Endothelial cell of umbilical vein (primary cell): ENCODE data around the gene GTF2IRD1. TPM values are rescaled to one million over a fixed set of nuclear protein-coding genes. Genes with fewer than 3 reads are reported as not detected.

Experiments used
- BruUV-seq: library from RNA; stranded (reverse); fragments of 400-500 nt; replicated peaks from 2 replicates; lab custom pipeline; 2021; lab: Mats Ljungman, UMichigan
- CTCF ChIA-PET: fragments of 300-600, 350-600 bp; sonication (Branson Sonifier 250); formaldehyde crosslinking; loops from one replicate; lab custom pipeline; 2021; ENCODE audit warnings: antibody characterized with exemption, inconsistent platforms; lab: Charles Lee
- POLR2A ChIA-PET: fragments of 300-600, 350-600 bp; sonication (Branson Sonifier 250); formaldehyde crosslinking; loops from one replicate; lab custom pipeline; 2021; ENCODE audit warnings: antibody characterized with exemption, inconsistent platforms; lab: Charles Lee
- DNase-seq: peaks from one replicate; pipeline ENCODE4 v3.0.0-alpha.2; 2011; ENCODE audit warnings: low read depth, low spot score
- FAIRE-seq: peaks from 2 replicates; lab custom pipeline; 2011; peaks lifted over from hg19 to GRCh38; lab: Jason Lieb, UNC
- H2AFZ ChIP-seq: 2 replicates; pipeline ENCODE4 v1.6.0; 2012; ENCODE audit warnings: low read depth, low read length, control low read depth, inconsistent platforms
- H3K27ac ChIP-seq: 2 replicates; pipeline ENCODE4 v1.5.1; 2011; ENCODE audit warnings: low read depth, mild to moderate bottlenecking, control low read depth, low read length, moderate library complexity; ENCODE audit not compliant: insufficient read depth
- H3K27me3 ChIP-seq, 2 experiments: 2 replicates each; pipeline versions ENCODE4 v1.6.0 to v1.6.1; 2011; ENCODE audit warnings: low read length in 2 of 2, mixed read lengths in 1 of 2; ENCODE audit not compliant: control insufficient read depth in 2 of 2, insufficient read depth in 2 of 2
- H3K36me3 ChIP-seq, 2 experiments: 2 replicates in 1 of 2; 3 replicates in 1 of 2; pipeline ENCODE4 v1.5.1; 2011; ENCODE audit warnings: low read length in 2 of 2, mild to moderate bottlenecking in 1 of 2, moderate library complexity in 1 of 2; ENCODE audit not compliant: control insufficient read depth in 2 of 2, insufficient read depth in 2 of 2; ENCODE audit errors: extremely low read depth in 1 of 2
- H3K4me1 ChIP-seq: 3 replicates; pipeline ENCODE4 v1.5.1; 2011; ENCODE audit warnings: mild to moderate bottlenecking, low read length; ENCODE audit not compliant: control insufficient read depth, insufficient read depth; ENCODE audit errors: extremely low read depth
- H3K4me2 ChIP-seq: 2 replicates; pipeline ENCODE4 v1.6.1; 2011; ENCODE audit warnings: low read length, control low read depth, mixed read lengths; ENCODE audit not compliant: insufficient read depth
- H3K4me3 ChIP-seq, 3 experiments: fragments of 200-600 bp in 1 of 3; sonication (generic), shearing (Covaris generic) in 1 of 3; replicated peaks in 1 of 3; 2 replicates each; pipeline ENCODE4 v1.5.1; 2011 to 2016; ENCODE audit warnings: control low read depth in 3 of 3, low read length in 3 of 3, mild to moderate bottlenecking in 2 of 3, inconsistent platforms in 1 of 3, low read depth in 1 of 3, moderate library complexity in 1 of 3; ENCODE audit not compliant: insufficient read depth in 1 of 3
- H3K79me2 ChIP-seq: 2 replicates; pipeline ENCODE4 v1.6.0; 2012; ENCODE audit warnings: low read length, inconsistent platforms; ENCODE audit not compliant: control insufficient read depth, insufficient read depth
- H3K9ac ChIP-seq: replicated peaks from 2 replicates; pipeline ENCODE3; 2011; ENCODE audit warnings: low read length, control low read depth; ENCODE audit not compliant: insufficient read depth; ENCODE audit errors: extremely low read depth
- H3K9me1 ChIP-seq: replicated peaks from 3 replicates; pipeline ENCODE4 v1.6.0; 2011; ENCODE audit warnings: mild to moderate bottlenecking, low read length; ENCODE audit not compliant: control insufficient read depth, insufficient read depth; ENCODE audit errors: extremely low read depth
- H3K9me3 ChIP-seq: replicated peaks from 2 replicates; pipeline ENCODE4 v1.5.1; 2012; ENCODE audit warnings: low read length, inconsistent platforms; ENCODE audit not compliant: control insufficient read depth, insufficient read depth
- H4K20me1 ChIP-seq: replicated peaks from 2 replicates; pipeline ENCODE3; 2011; ENCODE audit warnings: mild to moderate bottlenecking, low read length; ENCODE audit not compliant: control insufficient read depth, insufficient read depth; ENCODE audit errors: extremely low read depth
- CTCF ChIP-seq, 2 donors: IDR thresholded peaks; 1 replicate in 1 of 2; 2 replicates in 1 of 2; pipeline ENCODE4 v1.5.1; 2011; ENCODE audit warnings: low read length in 2 of 2, mild to moderate bottlenecking in 2 of 2, moderate library complexity in 2 of 2, control low read depth in 1 of 2, inconsistent platforms in 1 of 2, low read depth in 1 of 2; ENCODE audit not compliant: insufficient read depth in 1 of 2; ENCODE audit errors: extremely low read depth in 1 of 2
- EZH2 ChIP-seq: IDR thresholded peaks from 2 replicates; pipeline ENCODE4 v1.6.1; 2012; ENCODE audit warnings: borderline replicate concordance, low read depth, mild to moderate bottlenecking, moderate library complexity, low read length, inconsistent platforms; ENCODE audit not compliant: severe bottlenecking
- FOS ChIP-seq: IDR thresholded peaks from 2 replicates; pipeline ENCODE4 v1.6.1; 2011; ENCODE audit warnings: mild to moderate bottlenecking, low read length, moderate library complexity, borderline replicate concordance; ENCODE audit not compliant: insufficient read depth
- GATA2 ChIP-seq: IDR thresholded peaks from 2 replicates; pipeline ENCODE4 v1.7.0; 2011; ENCODE audit warnings: low read depth, mild to moderate bottlenecking, moderate library complexity, mixed read lengths, low read length; ENCODE audit not compliant: insufficient read length, insufficient read depth
- JUN ChIP-seq: IDR thresholded peaks from 2 replicates; pipeline ENCODE4 v1.6.1; 2011; ENCODE audit warnings: borderline replicate concordance, low read depth; ENCODE audit not compliant: insufficient read length, insufficient read depth
- MAX ChIP-seq: IDR thresholded peaks from 2 replicates; pipeline ENCODE4 v1.6.1; 2011; ENCODE audit not compliant: insufficient read depth, insufficient read length
- MYC ChIP-seq: IDR thresholded peaks from one replicate; pipeline ENCODE4 v1.6.1; 2011; ENCODE audit warnings: mild to moderate bottlenecking, low read depth, low read length
- POLR2A ChIP-seq: IDR thresholded peaks from 2 replicates; pipeline ENCODE4 v1.6.1; 2012; ENCODE audit warnings: low read depth, mild to moderate bottlenecking, control low read depth, low read length
- POLR2AphosphoS5 ChIP-seq: IDR thresholded peaks from 2 replicates; pipeline ENCODE4 v1.6.1; 2012; ENCODE audit warnings: low read depth, mild to moderate bottlenecking, control low read depth, low read length, moderate library complexity; ENCODE audit not compliant: insufficient read depth
- dilution Hi-C: fragments of 300-500 bp; cut with MboI; formaldehyde crosslinking; loops from one replicate; pipeline ENCODE4 v1.15.0; 2019; ENCODE audit warnings: low sequenced_read_pairs; ENCODE audit not compliant: extremely low pct_ligation_motif_present
- intact Hi-C: fragments of 100-400 bp; cut with micrococcal nuclease; formaldehyde crosslinking; loops from one replicate; pipeline ENCODE4 v1.10.0; 2022
- polyA plus RNA-seq, 4 experiments: library from polyadenylated mRNA; depleted of rRNA in 3 of 4; stranded (reverse) in 3 of 4; unstranded in 1 of 4; fragments of >200 nt; gene quantifications; 2 replicates each; pipeline versions ENCODE4 v1.2.1 to v1.2.3, GENCODE V29; 2011 to 2012; ENCODE audit warnings: missing spikeins in 1 of 4
- total RNA-seq: library from RNA; stranded (reverse); gene quantifications from 2 replicates; pipeline ENCODE4 v1.2.3, GENCODE V29; 2021

Gene GTF2IRD1
- total and polyA plus RNA-seq, 2 donors (not counting 3 experiments of a cell fraction or from before 2014, with no cell fraction given) = 14.2 to 24.2 TPM

GRCh38 chr7:74476626-74477025, 22.9 kb downstream of the GTF2IRD1 start:
- H3K9me3 ChIP-seq = no peaks in the 10 kb centered on the region
- H3K79me2 ChIP-seq = peaks cover 5% of the 10 kb centered on the region
- intact Hi-C loops = no loop called here
- no peaks in the 10 kb centered on the region for H3K27me3 ChIP-seq
- H3K4me3 ChIP-seq = no peak overlapping the region
- ChIA-PET CTCF (interaction anchor here (1.0 kb wide), 1 partner anchor 27 kb away, joined by 3 read pairs; no protein-coding TSS in a partner anchor), POLR2A (no interaction called here)
- no peak overlapping the region for H2AFZ ChIP-seq
- H3K4me1 ChIP-seq = peaks cover 33% of the 10 kb centered on the region
- H3K9ac ChIP-seq = no peak overlapping the region
- no peak overlapping the region for H3K4me2 ChIP-seq
- FAIRE-seq (no peak), DNase-seq (no peak)
- dilution Hi-C loops = no loop called here
- TF ChIP-seq GATA2 (no peak), POLR2A (no peak)
- no TSS peak for BruUV-seq
- no peak overlapping the region for H3K27ac ChIP-seq
- no peaks in the 10 kb centered on the region for H3K9me1 ChIP-seq
- H4K20me1 ChIP-seq = no peaks in the 10 kb centered on the region
- no peaks in the 10 kb centered on the region for H3K36me3 ChIP-seq

DNA sequence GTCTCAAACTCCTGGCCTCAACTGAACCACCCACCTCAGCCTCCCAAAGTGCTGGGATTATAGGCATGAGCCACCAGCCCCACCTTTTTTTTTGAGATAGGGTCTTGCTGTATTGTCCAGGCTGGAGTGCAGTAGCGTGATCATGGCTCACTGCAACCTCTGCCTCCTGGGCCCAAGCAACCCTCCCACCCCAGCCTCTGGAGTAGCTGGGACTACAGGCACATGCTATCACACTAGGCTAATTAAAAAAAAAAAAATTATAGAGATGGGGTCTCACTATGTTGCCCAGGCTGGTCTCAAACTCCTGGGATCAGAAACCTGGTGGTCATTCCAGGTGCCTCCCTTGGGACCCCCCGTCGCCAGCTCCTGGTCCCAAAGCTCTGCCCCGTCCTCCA, 25.0 kb downstream of the GTF2IRD1 start:
- H3K36me3 ChIP-seq = no peaks in the 10 kb centered on the region
- DNase-seq (no peak), FAIRE-seq (no peak)
- no peaks in the 10 kb centered on the region for H3K9me3 ChIP-seq
- dilution Hi-C loops = no loop called here
- no peak overlapping the region for H3K9ac ChIP-seq
- intact Hi-C loops = no loop called here
- ChIA-PET CTCF (interaction anchor here (1.1 to 1.4 kb wide), 3 partner anchors 11 to 33 kb away, joined by 3 to 4 read pairs (median 3); no protein-coding TSS in a partner anchor), POLR2A (no interaction called here)
- H3K4me2 ChIP-seq = no peak overlapping the region
- peaks cover 5% of the 10 kb centered on the region for H3K79me2 ChIP-seq
- H2AFZ ChIP-seq = no peak overlapping the region
- TF ChIP-seq FOS (no peak), CTCF (IDR thresholded peaks at IDR 0.05; ENCODE audit: extremely low read depth in 1 of 2, insufficient read depth in 1 of 2, low read depth in 1 of 2, low read length in 2 of 2) (no peak), POLR2A (no peak), POLR2AphosphoS5 (no peak), MAX (no peak), GATA2 (no peak), EZH2 (no peak), JUN (no peak), MYC (no peak)
- peaks cover 33% of the 10 kb centered on the region for H3K4me1 ChIP-seq
- no peaks in the 10 kb centered on the region for H4K20me1 ChIP-seq
- peak overlapping the region; percentile 17 for H3K27ac ChIP-seq
- no peak overlapping the region for H3K4me3 ChIP-seq
- H3K9me1 ChIP-seq = no peaks in the 10 kb centered on the region
- no TSS peak for BruUV-seq
- H3K27me3 ChIP-seq = no peaks in the 10 kb centered on the region
